HT1080 (cell line): ENCODE data around the gene SNAP47. TPM values are rescaled to one million over a fixed set of nuclear protein-coding genes. Genes with fewer than 3 reads are reported as not detected.

Experiments used
- DNase-seq: peaks from one replicate; pipeline ENCODE4 v3.0.0-alpha.2; 2015; ENCODE audit warnings: low read depth
- total RNA-seq: library from RNA; depleted of rRNA; stranded (reverse); fragments of >200 nt; shearing (Covaris generic); gene quantifications from 2 replicates; pipeline ENCODE4 v1.2.3, GENCODE V29; 2014

Gene SNAP47
- total RNA-seq, 1 experiment from 2014 or later, result 47.0 TPM

GRCh38 chr1:227731696-227732585 lies 3.3 kb upstream of the SNAP47 start:
- DNase-seq, result no peak

- no peak for DNase-seq
Measured at GRCh38 chr1:227732586-227733308, 2.5 kb upstream of the SNAP47 start.

GRCh38 chr1:227733309-227733705 lies 1.9 kb upstream of the SNAP47 start:
- no peak for DNase-seq

GRCh38 chr1:227733751-227734545 lies 1.3 kb upstream of the SNAP47 start:
- DNase-seq, result no peak

- no peak for DNase-seq
Measured at GRCh38 chr1:227734546-227734855, 734 bp upstream of the SNAP47 start.

- DNase-seq, result no peak
Measured at GRCh38 chr1:227735539-227736285, 477 bp downstream of the SNAP47 start.

- no peak for DNase-seq
Measured at GRCh38 chr1:227736814-227737432, 1.7 kb downstream of the SNAP47 start.

GRCh38 chr1:227738820-227739219 lies 3.6 kb downstream of the SNAP47 start:
- DNase-seq, result no peak

- no peak for DNase-seq
Measured at GRCh38 chr1:227739636-227740035, 4.4 kb downstream of the SNAP47 start.

- no peak for DNase-seq
Measured at GRCh38 chr1:227740401-227740960, 5.2 kb downstream of the SNAP47 start.

GRCh38 chr1:227741166-227741870 lies 6.1 kb downstream of the SNAP47 start:
- no peak for DNase-seq

GRCh38 chr1:227742738-227743715 lies 7.8 kb downstream of the SNAP47 start:
- DNase-seq, result no peak

GRCh38 chr1:227744668-227745067 lies 9.4 kb downstream of the SNAP47 start:
- DNase-seq, result no peak

GRCh38 chr1:227745568-227746265 lies 10.5 kb downstream of the SNAP47 start:
- DNase-seq, result no peak

GRCh38 chr1:227746676-227747075 lies 11.4 kb downstream of the SNAP47 start:
- DNase-seq, result no peak

GRCh38 chr1:227747382-227747781 lies 12.1 kb downstream of the SNAP47 start:
- DNase-seq, result no peak

- no peak for DNase-seq
Measured at GRCh38 chr1:227747948-227748495, 12.8 kb downstream of the SNAP47 start.
